ENCODE measurements around the gene EXO5.
A peak's percentile ranks its signal among the peaks of the same experiment; 100 is the strongest.
"Not testable (repeated sequence)": the region's sequence is repeated elsewhere in the genome, so short reads cannot be mapped to it uniquely, and the experiment has no call there.

Gene EXO5

GRCh38 chr1:40508375-40509341 is at the start of gene EXO5:
TSS of gene EXO5 (plus strand) at chr1:40508767. CDS start at chr1:40514545, 5,778 bp downstream.
- peak; percentile 89 for DNase-seq
- peak; percentile 100 for ATAC-seq

- DNase-seq: no peak
- ATAC-seq: no peak
These were observed 45.5 kb upstream of the EXO5 start for GRCh38 chr1:40462956-40463590.

- ATAC-seq (no peak), DNase-seq (no peak)
These were observed 39.2 kb upstream of the EXO5 start for GRCh38 chr1:40469327-40469726.

GRCh38 chr1:40475268-40475667 is 33.3 kb upstream of the EXO5 start:
- no peak for DNase-seq
- ATAC-seq: no peak

GRCh38 chr1:40476924-40477677 is 31.5 kb upstream of the EXO5 start, which contains the start of gene ZFP69:
TSS of gene ZFP69 (plus strand) at chr1:40477290. CDS start at chr1:40479362, 2,072 bp downstream.
- peak; percentile 81 for DNase-seq

GRCh38 chr1:40477678-40478053 is 30.9 kb upstream of the EXO5 start:
- peak; percentile 27 for DNase-seq
- ATAC-seq: peak; percentile 37

More at GRCh38 chr1:40476924-40477677, 31.5 kb upstream of the EXO5 start, which contains the start of gene ZFP69:
- peak; percentile 81 for ATAC-seq

- ATAC-seq (no peak), DNase-seq (no peak)
These were observed 30.3 kb upstream of the EXO5 start for GRCh38 chr1:40478276-40478675.

GRCh38 chr1:40479156-40479555 is 29.4 kb upstream of the EXO5 start:
- peak; percentile 10 for DNase-seq
- ATAC-seq: no peak

GRCh38 chr1:40495315-40495903 is 13.2 kb upstream of the EXO5 start:
- ATAC-seq (no peak), DNase-seq (no peak)

- ATAC-seq, DNase-seq: not testable (repeated sequence)
These were observed 5.9 kb upstream of the EXO5 start for GRCh38 chr1:40502651-40503050.

GRCh38 chr1:40507973-40508372 is 594 bp upstream of the EXO5 start:
- ATAC-seq (no peak), DNase-seq (no peak)

GRCh38 chr1:40519517-40519916 is 10.9 kb downstream of the EXO5 start:
- no peak for ATAC-seq
- DNase-seq: no peak

GRCh38 chr1:40530735-40531380 is 22.3 kb downstream of the EXO5 start:
- ATAC-seq (no peak), DNase-seq (no peak)

GRCh38 chr1:40531381-40532061 is 23.0 kb downstream of the EXO5 start, which contains the start of gene ZNF684:
TSS of gene ZNF684 (plus strand) at chr1:40531637. CDS start at chr1:40533167, 1,530 bp downstream.
- DNase-seq (peak; percentile 85), ATAC-seq (peak; percentile 100)

- ATAC-seq (no peak), DNase-seq (no peak)
These were observed 23.5 kb downstream of the EXO5 start for GRCh38 chr1:40532062-40532389.

- ATAC-seq: no peak
- DNase-seq: peak; percentile 17
These were observed 24.4 kb downstream of the EXO5 start for GRCh38 chr1:40532844-40533424.

GRCh38 chr1:40534589-40534988 is 26.0 kb downstream of the EXO5 start:
- ATAC-seq: no peak

GRCh38 chr1:40535732-40536131 is 27.2 kb downstream of the EXO5 start:
- ATAC-seq: no peak
- DNase-seq: no peak

More at GRCh38 chr1:40534589-40534988, 26.0 kb downstream of the EXO5 start:
- no peak for DNase-seq

GRCh38 chr1:40539338-40539737 is 30.8 kb downstream of the EXO5 start:
- DNase-seq (no peak), ATAC-seq (no peak)

GRCh38 chr1:40546957-40547356 is 38.4 kb downstream of the EXO5 start:
- ATAC-seq (no peak), DNase-seq (no peak)
